Pancreas (tissue), 10 donors: ENCODE measurements around the gene COG7. TPM values are rescaled to one million over a fixed set of nuclear protein-coding genes. Genes with fewer than 3 reads are reported as not detected.

Experiments used
- ATAC-seq, 4 donors: fragments of 200-7000 bp; cut with Tn5 transposase; one replicate each; pipeline versions ENCODE4 v1.8.0 to v1.9.1; 2020; ENCODE audit warnings: mild to moderate bottlenecking in 4 of 4, moderate library complexity in 4 of 4
- DNase-seq, 6 donors: peaks; one replicate each; pipeline ENCODE4 v3.0.0-alpha.2; 2020
- FAIRE-seq: peaks from 2 replicates; lab custom pipeline; 2012; peaks lifted over from hg19 to GRCh38; lab: Jason Lieb, UNC
- H3K27ac ChIP-seq, 4 donors: fragments of 200-600 bp; sonication (generic); 1 replicate in 3 of 4; 2 replicates in 1 of 4; pipeline versions ENCODE4 v1.5.0 to v1.8.0; 2020
- H3K27me3 ChIP-seq, 4 donors: fragments of 200-600 bp; one replicate each; pipeline ENCODE4 v1.8.0; 2021
- H3K36me3 ChIP-seq, 3 donors: fragments of 200-600 bp; sonication (generic) in 1 of 3; one replicate each; pipeline versions ENCODE4 v1.5.0 to v1.8.0; 2020 to 2021
- H3K4me1 ChIP-seq, 3 donors: fragments of 200-600 bp; one replicate each; pipeline ENCODE4 v1.8.0; 2021
- H3K4me3 ChIP-seq, 4 donors: fragments of 200-600 bp; sonication (generic) in 2 of 4; one replicate each; pipeline versions ENCODE4 v1.5.0 to v1.8.0; 2020 to 2021
- H3K9me3 ChIP-seq, 4 donors: fragments of 200-600 bp; one replicate each; pipeline ENCODE4 v1.8.0; 2021
- CTCF ChIP-seq, 4 donors: fragments of 200-600 bp; sonication (generic) in 3 of 4; IDR thresholded peaks; one replicate each; pipeline versions ENCODE4 v1.5.0 to v1.8.0; 2021; ENCODE audit warnings: antibody characterized with exemption in 4 of 4
- WGBS, 2 donors: extraction: QIAGEN DNeasy Blood & Tissue Kit; methylation state at CpG; one replicate each; pipeline ENCODE4 v1.1.7; 2013; 5-methylcytosine and 5-hydroxymethylcytosine counted together
- intact Hi-C, 3 donors: fragments of 100-400 bp; cut with DNase I; formaldehyde crosslinking; loops; one replicate each; pipeline versions ENCODE4 v1.11.1 to v1.14.2; 2022
- polyA plus RNA-seq, 2 donors: library from polyadenylated mRNA; stranded (reverse); fragments of 200-250 nt; gene quantifications; one replicate each; pipeline ENCODE4 v1.2.3, GENCODE V29; 2013
- total RNA-seq, 6 donors: library from RNA; stranded (reverse); fragmentation: NEBNext Ultra II Directional in 4 of 6; extraction: Animal tissue kit (Norgen Biotek cat#: 25700) in 4 of 6; gene quantifications; one replicate each; pipeline versions ENCODE4 v1.2.1 to v1.2.4, GENCODE V29; 2021 to 2023
- donor health status: healthy with polysubstance abuse.
- donor health status: DM: no; HTN: no; CAD: no; lungs with moderate emphysema.
- donor health status: DM: no; HTN: no; CAD: no.
- donor health status: control.
- donor health status: control.
- donor health status: Bipolar disorder and iron deficiency.
- donor health status: DM: yes; HTN: yes; CAD: no.
- donor health status: DM: no; HTN: no; CAD: no.
- donor health status: DM: no; HTN: no; CAD: no.
- donor health status: DM: yes; HTN: yes; CAD: no.

COG7 gene
- total and polyA plus RNA-seq, 8 donors = 5.9 to 34.0 (median 9.1) TPM

DNA sequence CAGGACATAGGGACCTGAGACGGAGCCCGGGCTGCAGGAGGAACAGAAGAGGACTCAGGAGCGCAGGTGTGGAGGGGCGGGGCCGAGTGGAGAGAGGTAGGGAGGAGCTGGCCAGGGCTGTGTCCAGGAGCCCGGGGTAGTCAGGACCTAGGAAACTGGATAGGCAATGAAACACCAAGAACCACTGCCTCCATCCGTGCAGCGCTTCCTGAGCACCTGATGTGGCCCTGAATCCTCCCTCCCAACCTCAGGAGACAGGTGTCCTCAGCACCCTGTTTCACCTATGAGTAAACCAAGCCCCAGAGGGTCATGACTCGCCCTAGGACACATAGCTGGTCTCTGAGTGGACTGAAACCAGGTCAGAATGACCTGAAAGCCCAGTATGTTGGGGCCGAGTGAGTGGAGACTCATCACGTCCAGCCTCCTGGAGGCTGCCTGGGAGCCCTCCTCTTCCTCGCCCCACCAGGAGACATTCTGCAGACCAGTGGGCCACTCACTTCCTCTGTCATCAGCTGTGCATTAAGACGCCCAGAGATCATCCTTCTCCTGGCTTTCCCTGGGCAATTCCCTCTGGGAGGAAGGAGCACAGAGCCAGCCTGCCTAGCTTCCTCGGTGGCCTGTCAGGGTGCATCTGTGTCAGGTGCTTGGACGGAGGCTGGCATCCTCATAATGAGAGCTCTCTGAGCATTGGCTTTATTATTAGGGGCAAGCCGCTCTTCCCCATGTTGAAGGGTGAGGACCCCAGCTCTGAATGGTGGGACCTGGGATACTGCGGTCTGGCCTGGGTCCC lies 78.1 kb downstream of the COG7 start:
- H3K27me3 ChIP-seq = no peaks in the 10 kb centered on the region
- FAIRE-seq (no peak), ATAC-seq (peak in 3 of 4 donors; percentile 53 to 83 (median 62)), DNase-seq (peak in 2 of 6 donors; percentile 32 to 68)
- no peaks in the 10 kb centered on the region for H3K9me3 ChIP-seq
- H3K4me1 ChIP-seq = no peaks in the 10 kb centered on the region
- WGBS, 2 donors = 62 to 64% methylated on average over 16 to 17 of the region's 17 CpGs
- intact Hi-C loops = no loop called here
- TF ChIP-seq CTCF (IDR thresholded peaks at IDR 0.05) = no peak
- H3K27ac ChIP-seq = no peak overlapping the region
- no peaks in the 10 kb centered on the region for H3K36me3 ChIP-seq
- no peak overlapping the region for H3K4me3 ChIP-seq

DNA sequence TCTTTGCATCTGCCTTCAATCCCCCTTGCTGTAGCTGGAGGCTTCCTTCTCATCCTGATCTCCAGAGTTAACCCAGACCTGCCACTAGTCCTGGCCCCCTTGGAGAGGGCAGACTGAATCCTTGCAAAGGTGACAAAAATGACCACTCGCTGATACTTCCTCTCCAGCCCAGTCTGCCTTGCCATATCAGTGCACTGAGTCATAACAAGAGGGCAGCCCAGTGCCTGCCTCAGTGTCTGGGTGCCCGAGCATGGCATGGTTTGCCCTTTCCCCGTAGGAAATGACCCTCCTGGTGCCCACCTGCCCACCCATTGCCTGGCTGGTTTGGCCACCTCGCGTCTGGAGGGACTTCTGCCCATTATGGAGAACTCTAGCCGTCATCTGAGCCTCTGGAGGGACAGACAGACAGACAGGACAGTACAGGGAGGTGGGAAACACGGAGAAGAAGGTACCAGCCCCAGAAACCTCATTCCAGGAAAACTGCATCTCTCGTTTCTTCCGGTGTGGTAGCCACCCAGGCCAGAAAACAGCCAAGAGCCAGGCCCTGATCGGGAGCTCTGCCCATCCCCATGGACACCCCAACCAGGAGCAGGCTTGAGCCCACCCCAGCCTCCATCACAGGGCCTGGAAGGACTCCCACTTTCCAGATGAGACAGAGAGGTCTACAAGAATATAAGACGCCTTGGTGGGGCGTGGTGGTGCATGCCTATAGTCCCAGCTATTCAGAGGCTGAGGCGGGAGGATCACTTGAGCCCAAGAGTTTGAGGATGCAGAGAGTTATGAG lies 79.4 kb downstream of the COG7 start:
- FAIRE-seq (no peak), ATAC-seq (no peak), DNase-seq (peak in 1 of 6 donors; percentile 37)
- Histone ChIP-seq H3K4me3 (no peak overlapping the region), H3K9me3 (no peaks in the 10 kb centered on the region), H3K36me3 (no peaks in the 10 kb centered on the region), H3K27me3 (no peaks in the 10 kb centered on the region), H3K27ac (no peak overlapping the region), H3K4me1 (no peaks in the 10 kb centered on the region)
- WGBS, 2 donors = 79 to 89% methylated on average over 13 of the region's 13 CpGs
- intact Hi-C loops = no loop called here
- no peak for TF ChIP-seq CTCF (IDR thresholded peaks at IDR 0.05)

GRCh38 chr16:23371368-23371767 lies 81.6 kb downstream of the COG7 start:
- peaks cover 0 to under 1% (median 0%) of the 10 kb centered on the region in 3 donors for H3K4me1 ChIP-seq
- H3K9me3 ChIP-seq = no peaks in the 10 kb centered on the region
- ATAC-seq (no peak), DNase-seq (no peak), FAIRE-seq (no peak)
- 71 to 78% methylated on average over 9 of the region's 9 CpGs for WGBS, 2 donors
- intact Hi-C loops = no loop called here
- H3K27ac ChIP-seq = no peak overlapping the region
- no peak for TF ChIP-seq CTCF (IDR thresholded peaks at IDR 0.05)
- H3K27me3 ChIP-seq = no peaks in the 10 kb centered on the region
- no peaks in the 10 kb centered on the region for H3K36me3 ChIP-seq
- no peak overlapping the region for H3K4me3 ChIP-seq

GRCh38 chr16:23369416-23369815 lies 83.6 kb downstream of the COG7 start:
- no peak for FAIRE-seq
- no peaks in the 10 kb centered on the region for H3K27me3 ChIP-seq
- no peaks in the 10 kb centered on the region for H3K9me3 ChIP-seq
- 68 to 74% methylated on average over 7 of the region's 7 CpGs for WGBS, 2 donors
- no peak overlapping the region for H3K27ac ChIP-seq
- intact Hi-C loops = no loop called here
- DNase-seq = no peak
- no peaks in the 10 kb centered on the region for H3K36me3 ChIP-seq
- no peak for ATAC-seq
- no peak overlapping the region for H3K4me3 ChIP-seq
- H3K4me1 ChIP-seq = peaks cover 0 to 15% (median 0%) of the 10 kb centered on the region in 3 donors
- no peak for TF ChIP-seq CTCF (IDR thresholded peaks at IDR 0.05)
